SK-N-MC (cell line): ENCODE results near the gene FEM1B.

Source experiments
- DNase-seq: peaks from one replicate; pipeline ENCODE4 v3.0.0-alpha.2; 2011; ENCODE audit warnings: low read depth, low spot score
- H3K27ac ChIP-seq: fragments of 200-600 bp; sonication (generic); 2 replicates; pipeline ENCODE4 v1.5.1; 2016; ENCODE audit warnings: mixed run types
- H3K36me3 ChIP-seq: fragments of 200-600 bp; sonication (generic); 2 replicates; pipeline ENCODE4 v1.6.1; 2017; ENCODE audit warnings: antibody characterized with exemption, low read length, mixed read lengths; ENCODE audit not compliant: insufficient read depth
- H3K4me3 ChIP-seq: fragments of 200-600 bp; sonication (generic); 2 replicates; pipeline ENCODE4 v1.5.1; 2016
- H3K9ac ChIP-seq: fragments of 200-600 bp; sonication (generic); 2 replicates; pipeline ENCODE4 v1.8.0; 2017; ENCODE audit warnings: mixed run types, mixed read lengths; ENCODE audit not compliant: insufficient read length
- H3K9me3 ChIP-seq: fragments of 200-600 bp; sonication (generic); 2 replicates; pipeline ENCODE4 v1.6.1; 2017; ENCODE audit warnings: low read depth, mild to moderate bottlenecking, antibody characterized with exemption, low read length, moderate library complexity, mixed read lengths
- EZH2 ChIP-seq: fragments of 200-600 bp; sonication (generic); IDR thresholded peaks from one replicate; pipeline ENCODE4 v1.6.1; 2017; ENCODE audit warnings: antibody characterized with exemption
- FOXP2 ChIP-seq: optimal IDR thresholded peaks from 2 replicates; pipeline ENCODE3; 2011; ENCODE audit warnings: mild to moderate bottlenecking, moderate library complexity; ENCODE audit not compliant: insufficient read depth; ENCODE audit errors: extremely low read length, control extremely low read depth
- POLR2AphosphoS5 ChIP-seq: IDR thresholded peaks from 2 replicates; pipeline ENCODE4 v1.6.1; 2012; ENCODE audit warnings: mild to moderate bottlenecking, low read depth, low read length, borderline replicate concordance

The FEM1B gene

DNA sequence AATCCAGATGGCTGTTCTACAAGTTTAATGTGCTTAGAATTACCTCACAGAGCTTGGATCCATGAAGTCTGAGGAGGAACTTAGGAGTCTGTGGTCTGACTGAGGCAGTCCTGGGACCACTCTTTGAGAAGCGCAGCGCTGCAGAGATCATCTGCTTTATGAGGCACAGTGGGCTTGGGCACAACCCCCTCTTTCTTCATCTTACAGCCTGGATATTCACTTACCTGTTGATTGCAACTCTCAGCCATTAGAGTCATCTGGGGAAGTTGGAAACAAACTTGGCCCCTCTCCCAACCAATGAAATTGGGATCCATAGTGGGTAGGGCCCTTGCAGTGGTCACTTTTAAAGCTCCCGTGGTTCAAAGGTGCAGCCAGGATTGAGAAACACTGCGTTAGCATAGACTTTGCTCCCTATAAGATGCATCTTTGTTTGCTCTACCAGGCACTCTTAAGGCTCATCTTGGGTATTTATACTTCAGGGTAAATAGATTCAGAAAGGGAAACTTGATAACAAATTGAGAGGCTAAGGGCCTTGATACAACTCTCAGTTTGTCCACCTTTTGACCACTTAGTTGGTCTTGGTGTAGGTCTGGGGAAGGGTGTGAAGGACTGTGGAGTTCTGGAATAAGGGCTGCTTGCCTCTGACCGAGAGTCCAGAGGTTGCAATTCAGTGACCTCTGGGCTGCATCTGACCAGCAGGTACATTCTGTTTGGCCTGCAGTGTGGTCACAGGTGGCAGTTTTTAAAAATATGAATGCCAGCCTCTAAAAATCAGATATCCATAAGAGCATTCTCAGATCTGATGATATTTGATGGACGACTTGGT, 22.8 kb downstream of the FEM1B start:
- Histone ChIP-seq H3K9ac (no peak overlapping the region), H3K36me3 (peaks cover 15% of the 10 kb centered on the region), H3K27ac (peak overlapping the region; percentile 39; the same call in 1 of the 2 replicates), H3K4me3 (no peak overlapping the region), H3K9me3 (peaks cover 7% of the 10 kb centered on the region; the same call in 1 of the 2 replicates)
- TF ChIP-seq FOXP2 = no peak
- TF ChIP-seq POLR2AphosphoS5 = no peak
- no peak for TF ChIP-seq EZH2
- DNase-seq = no peak

DNA sequence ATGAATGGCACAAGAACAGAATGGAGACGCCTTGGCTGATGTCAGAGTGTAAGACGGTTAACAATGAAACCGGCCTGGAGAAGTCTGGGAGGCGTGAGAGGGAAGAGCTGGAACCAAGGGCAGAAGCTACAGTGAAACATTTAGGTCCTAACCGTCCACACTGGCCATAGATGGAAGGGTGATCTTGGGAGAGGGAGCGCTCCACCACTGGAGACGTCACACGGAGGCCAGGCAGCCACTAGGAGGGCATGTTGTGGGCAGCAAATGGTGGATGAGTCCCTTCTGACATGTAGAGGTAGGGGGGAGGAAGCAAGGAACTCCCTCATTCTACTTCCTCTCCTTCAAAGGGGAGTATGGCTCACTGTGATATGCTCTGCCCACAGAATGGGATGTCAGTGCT, 23.8 kb downstream of the FEM1B start:
- H3K9me3 ChIP-seq = no peaks in the 10 kb centered on the region
- H3K9ac ChIP-seq = no peak overlapping the region
- H3K27ac ChIP-seq = no peak overlapping the region
- H3K36me3 ChIP-seq = peaks cover 7% of the 10 kb centered on the region; the same call in 1 of the 2 replicates
- no peak for DNase-seq
- no peak overlapping the region for H3K4me3 ChIP-seq
- TF ChIP-seq POLR2AphosphoS5 (no peak), EZH2 (no peak), FOXP2 (no peak)

DNA sequence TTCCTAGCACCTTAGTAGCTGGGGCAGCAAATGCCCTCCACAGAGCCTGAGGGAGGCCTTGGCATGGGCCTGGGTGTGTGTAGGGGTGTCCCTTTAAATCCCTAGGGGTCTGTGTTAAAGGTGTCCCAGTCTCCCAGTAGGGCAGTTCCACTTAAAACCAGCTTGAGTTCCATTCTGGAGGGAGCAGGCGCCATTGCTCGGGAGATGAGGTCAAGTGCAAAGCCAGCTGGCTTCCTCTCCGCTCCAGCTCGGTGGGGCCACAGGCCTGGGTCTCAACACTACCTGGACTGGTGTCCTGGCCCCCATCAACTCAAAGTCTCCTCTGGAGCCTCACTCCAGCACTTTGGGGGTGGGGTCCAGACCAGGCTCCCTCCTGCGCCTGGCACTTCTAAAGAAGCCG, 25.2 kb downstream of the FEM1B start:
- Histone ChIP-seq H3K4me3 (no peak overlapping the region), H3K36me3 (0 out of 2 replicates have a peak, but pooled peaks cover 2% of the 10 kb centered on the region), H3K9me3 (no peaks in the 10 kb centered on the region), H3K27ac (no peak overlapping the region), H3K9ac (no peak overlapping the region)
- no peak for TF ChIP-seq POLR2AphosphoS5
- no peak for TF ChIP-seq FOXP2
- TF ChIP-seq EZH2 = no peak
- no peak for DNase-seq

DNA sequence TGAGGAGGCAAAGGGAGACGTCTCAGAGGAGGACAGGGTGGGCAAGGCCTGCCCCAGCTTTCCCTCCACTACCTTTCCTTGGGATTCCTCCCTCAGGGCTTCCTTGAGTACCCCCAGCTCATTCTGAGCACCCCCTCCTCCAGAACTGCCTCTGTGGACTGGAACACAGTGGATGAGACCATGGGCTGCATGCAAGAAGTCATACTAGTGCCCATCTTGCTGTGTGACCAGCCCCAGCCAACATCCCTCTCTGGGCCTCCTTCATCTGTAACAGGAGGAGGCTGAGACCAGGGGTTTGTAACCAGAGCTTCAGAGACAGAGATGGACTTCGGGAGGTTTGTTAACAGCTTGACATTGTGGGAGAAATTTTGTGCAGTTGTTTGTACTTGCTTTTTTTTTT, 25.6 kb downstream of the FEM1B start:
- no peak overlapping the region for H3K9ac ChIP-seq
- no peak for TF ChIP-seq FOXP2
- TF ChIP-seq POLR2AphosphoS5 = no peak
- TF ChIP-seq EZH2 = no peak
- H3K4me3 ChIP-seq = no peak overlapping the region
- no peaks in the 10 kb centered on the region for H3K36me3 ChIP-seq
- H3K27ac ChIP-seq = no peak overlapping the region
- DNase-seq = no peak
- H3K9me3 ChIP-seq = no peaks in the 10 kb centered on the region

DNA sequence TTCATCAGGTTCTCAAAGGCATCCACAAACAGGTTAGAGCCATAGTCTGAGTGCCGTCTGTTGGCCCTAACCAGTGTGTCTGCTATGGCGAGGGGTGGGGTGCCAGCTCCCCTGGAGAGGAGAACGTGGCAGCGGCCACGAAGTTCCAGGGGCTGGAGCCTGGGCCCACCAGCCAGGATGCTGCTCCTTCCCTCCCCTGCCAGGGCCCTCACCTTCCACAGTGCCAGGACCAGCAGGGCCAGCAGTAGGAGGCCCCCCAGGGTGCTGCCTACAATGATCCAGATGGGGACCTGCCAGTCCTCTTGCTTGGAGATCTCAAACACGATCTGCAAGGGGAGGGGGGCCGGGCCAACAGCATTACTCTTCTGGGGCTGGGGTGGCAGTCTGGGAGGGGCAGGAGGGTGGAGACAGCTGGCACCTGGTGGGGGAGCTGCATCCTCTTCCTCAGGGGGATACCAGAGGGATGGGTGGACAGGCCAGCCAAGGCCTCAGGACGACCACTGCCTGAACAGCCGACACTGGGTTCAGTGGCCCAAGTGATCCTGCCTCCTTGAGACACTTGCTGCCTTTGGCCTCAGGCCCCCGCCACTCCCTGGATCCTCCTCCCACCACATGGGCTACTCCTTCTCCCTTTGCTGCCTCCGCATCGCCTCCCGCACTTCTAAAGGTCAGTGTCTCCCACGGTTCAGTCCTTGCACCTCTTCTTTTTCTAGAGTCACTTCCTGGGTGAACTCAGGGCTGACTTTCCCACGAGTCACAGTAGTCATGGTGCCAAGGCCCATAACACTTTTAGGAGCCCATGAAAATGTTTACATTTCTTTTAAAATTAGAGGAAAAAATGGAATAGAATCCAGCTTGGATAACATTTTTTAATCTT, 26.3 kb downstream of the FEM1B start:
- H3K9me3 ChIP-seq = no peaks in the 10 kb centered on the region
- H3K9ac ChIP-seq = no peak overlapping the region
- no peak overlapping the region for H3K27ac ChIP-seq
- no peak for DNase-seq
- H3K36me3 ChIP-seq = no peaks in the 10 kb centered on the region
- H3K4me3 ChIP-seq = no peak overlapping the region
- no peak for TF ChIP-seq EZH2

DNA sequence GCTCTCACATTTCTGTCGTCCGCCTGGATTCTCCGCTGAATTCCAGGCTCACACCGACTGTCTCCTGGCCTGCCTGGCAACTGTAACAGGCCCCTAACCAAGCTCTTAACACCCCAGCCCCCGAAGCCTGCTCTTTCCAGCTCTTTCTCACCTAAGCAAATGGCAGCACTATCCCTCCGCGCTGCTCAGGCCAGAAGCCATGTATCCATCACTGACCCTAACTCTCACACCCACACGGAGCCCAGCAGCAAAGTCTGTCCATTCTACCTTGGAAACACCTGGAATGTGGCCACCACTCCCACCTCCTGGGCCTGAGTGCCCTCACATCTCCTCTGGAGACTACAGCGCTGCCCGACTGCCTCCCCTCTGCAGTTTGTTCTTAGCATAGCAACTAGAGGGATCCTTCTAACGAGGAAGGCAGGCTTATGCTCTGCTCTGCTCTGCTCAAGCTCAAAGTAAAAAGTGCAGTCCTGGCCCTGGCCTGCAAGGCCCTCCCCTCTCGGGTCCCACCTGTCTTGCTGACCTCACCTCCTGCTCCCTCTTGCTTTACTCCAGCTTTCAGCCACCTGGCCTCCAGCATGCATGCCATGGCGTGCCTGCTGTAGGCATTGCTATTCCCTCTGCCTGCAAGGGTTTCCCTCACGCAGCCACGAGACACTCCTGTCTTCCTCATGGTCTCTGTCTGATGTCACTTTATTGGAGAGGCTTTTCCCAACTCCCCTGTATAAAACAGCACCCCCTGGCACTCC, 27.2 kb downstream of the FEM1B start:
- Histone ChIP-seq H3K27ac (no peak overlapping the region), H3K9me3 (no peaks in the 10 kb centered on the region), H3K4me3 (no peak overlapping the region), H3K36me3 (no peaks in the 10 kb centered on the region), H3K9ac (no peak overlapping the region)
- TF ChIP-seq FOXP2 (no peak), POLR2AphosphoS5 (no peak), EZH2 (no peak)
- no peak for DNase-seq

DNA sequence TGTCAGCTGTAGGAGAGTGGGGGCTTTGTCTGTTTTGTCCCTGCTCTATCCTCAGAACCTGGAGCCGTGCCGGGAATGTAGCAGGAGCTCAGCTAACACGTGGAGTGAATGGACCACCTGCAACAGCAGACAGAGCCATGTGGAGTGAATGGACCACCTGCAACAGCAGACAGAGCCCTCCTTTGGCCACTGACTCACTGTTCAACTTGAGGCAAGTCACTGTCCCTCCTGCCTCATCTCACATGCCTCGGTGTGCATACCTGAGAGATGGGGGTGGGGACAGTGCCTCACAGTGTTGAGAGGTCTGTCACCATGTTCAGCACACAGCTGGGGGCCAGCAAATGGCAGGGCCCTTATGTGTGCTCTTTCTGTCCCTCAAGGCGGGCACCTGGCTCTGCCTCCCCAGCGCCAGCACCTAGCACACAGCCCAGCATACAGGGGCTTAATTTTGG, 27.9 kb downstream of the FEM1B start:
- Histone ChIP-seq H3K27ac (no peak overlapping the region), H3K36me3 (no peaks in the 10 kb centered on the region), H3K4me3 (no peak overlapping the region), H3K9ac (no peak overlapping the region), H3K9me3 (no peaks in the 10 kb centered on the region)
- TF ChIP-seq FOXP2 (no peak), POLR2AphosphoS5 (no peak), EZH2 (no peak)
- DNase-seq = no peak

DNA sequence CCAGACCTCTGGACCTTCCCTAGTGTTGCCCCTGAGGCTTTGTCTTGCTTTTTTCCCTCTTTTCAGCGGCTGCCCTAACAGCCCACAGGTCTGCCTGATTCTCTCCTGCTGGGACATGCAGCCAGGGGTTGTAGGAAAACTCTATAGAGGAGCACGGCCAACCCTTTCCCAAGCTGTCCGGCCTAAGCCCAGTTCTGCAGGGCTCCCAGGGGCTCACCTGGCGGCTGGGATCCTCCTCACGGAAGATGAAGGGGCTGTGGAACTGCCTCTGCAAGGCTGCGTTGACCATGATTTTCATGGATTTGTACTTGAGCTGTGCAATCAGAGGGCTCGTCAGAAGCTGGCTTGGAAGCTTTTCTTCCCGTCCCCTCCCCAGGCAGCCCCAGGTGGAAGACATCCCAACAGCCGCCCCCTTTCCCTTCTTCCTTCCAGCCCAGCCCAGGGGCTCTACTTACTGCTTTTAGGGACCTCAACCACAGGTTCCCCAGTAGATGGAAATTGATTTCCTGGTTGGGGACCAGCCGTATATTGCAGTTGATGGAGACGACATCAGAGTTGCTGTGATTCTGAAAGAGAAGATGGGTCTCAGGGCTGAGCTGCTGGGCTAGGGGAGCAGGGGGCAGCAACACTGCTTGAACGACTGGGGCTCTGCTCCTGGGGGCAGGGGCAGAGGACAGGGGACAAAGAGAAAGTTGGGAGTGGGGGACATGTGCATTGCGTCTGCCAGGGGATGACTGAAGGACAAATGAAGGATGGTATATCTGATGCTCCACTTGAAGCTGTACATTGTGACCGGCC, 29.8 kb downstream of the FEM1B start:
- Histone ChIP-seq H3K9me3 (no peaks in the 10 kb centered on the region), H3K9ac (no peak overlapping the region), H3K27ac (no peak overlapping the region)

More for the DNA sequence above, 29.8 kb downstream of the FEM1B start:
- Histone ChIP-seq H3K4me3 (no peak overlapping the region), H3K36me3 (no peaks in the 10 kb centered on the region)
- TF ChIP-seq POLR2AphosphoS5 (no peak), EZH2 (no peak), FOXP2 (no peak)
- no peak for DNase-seq
